Measurements from ENCODE around the gene NRF1. TPM values are rescaled to one million over a fixed set of nuclear protein-coding genes. Genes with fewer than 3 reads are reported as not detected.

The NRF1 gene
- total and polyA plus RNA-seq, 2 of the 13 experiments (the other 11 are each of a cell fraction or from before 2014, with no cell fraction given), result 9.3 to 10.1 TPM

- no peak for TF ChIP-seq MED13 (CRISPR knock-in tag; IDR thresholded peaks at IDR 0.05)
These were observed 158.6 kb downstream of the NRF1 start (continued) for GRCh38 chr7:129769866-129770808.

GRCh38 chr7:129771201-129771927, 159.8 kb downstream of the NRF1 start:
- FAIRE-seq, result no peak
- in situ Hi-C loops (cut with HindIII; ENCODE audit: extremely low pct_ligation_motif_present, low pct_unique_long_range_greater_than_20kb), result no loop called here
- TF ChIP-seq ZBTB20 (CRISPR knock-in tag; IDR thresholded peaks at IDR 0.05; ENCODE audit: borderline replicate concordance, low read depth) (no peak), ZNF574 (CRISPR knock-in tag; IDR thresholded peaks at IDR 0.05) (no peak), ZNF34 (CRISPR knock-in tag; IDR thresholded peaks at IDR 0.05; ENCODE audit: borderline replicate concordance) (no peak), NFE2L1 (CRISPR knock-in tag; IDR thresholded peaks at IDR 0.05; ENCODE audit: borderline replicate concordance) (no peak), ZNF777 (CRISPR knock-in tag; IDR thresholded peaks at IDR 0.05) (no peak), ZNF510 (CRISPR knock-in tag; IDR thresholded peaks at IDR 0.05; ENCODE audit: low read depth) (no peak), ZBTB14 (CRISPR knock-in tag; IDR thresholded peaks at IDR 0.05) (no peak), SNAI1 (CRISPR knock-in tag; IDR thresholded peaks at IDR 0.05; ENCODE audit: borderline replicate concordance) (no peak)

More at GRCh38 chr7:129771201-129771927, 159.8 kb downstream of the NRF1 start:
- Histone ChIP-seq H3K27me3 (ENCODE audit: control insufficient read depth in 1 of 2, insufficient read depth in 2 of 2, low read length in 2 of 2) (no peaks in the 10 kb centered on the region), H3K79me2 (ENCODE audit: insufficient read depth, low read length) (no peaks in the 10 kb centered on the region), H3K4me2 (ENCODE audit: low read depth, low read length) (no peak overlapping the region), H2AFZ (ENCODE audit: low read length) (no peak overlapping the region), H4K20me1 (ENCODE audit: insufficient read depth, low read length) (no peaks in the 10 kb centered on the region), H3K27ac (ENCODE audit: extremely low read length, insufficient read depth, low read length) (no peak overlapping the region), H3K4me3 (replicated peaks in 1 of 3; ENCODE audit: insufficient read depth in 1 of 3, low read depth in 2 of 3, low read length in 3 of 3) (no peak overlapping the region), H3K9ac (ENCODE audit: insufficient read depth, low read depth, low read length) (no peak overlapping the region), H3K4me1 (ENCODE audit: insufficient read depth, low read length) (no peaks in the 10 kb centered on the region), H3K9me3 (ENCODE audit: low read length) (no peaks in the 10 kb centered on the region), H3K36me3 (replicated peaks in 1 of 2; ENCODE audit: control insufficient read depth in 1 of 2, insufficient read depth in 2 of 2, low read length in 2 of 2) (no peaks in the 10 kb centered on the region; a peak in 2 of 5 replicates)
- CTCF ChIA-PET (ENCODE audit: low intra/inter-chr PET ratio, low total read pairs), result no interaction called here
- BruUV-seq (replicated peaks), result no TSS peak
- 96% methylated on average over 12 of the region's 19 CpGs for WGBS (ENCODE audit: low lambda C conversion rate)
- no peak for ATAC-seq
- POLR2A ChIA-PET, result no interaction called here
- intact Hi-C loops (cut with micrococcal nuclease; ENCODE audit: unreplicated experiment), result no loop called here
- DNase-seq (ENCODE audit: low spot score), result no peak
